ENCODE results near the gene BNC2. TPM values are rescaled to one million over a fixed set of nuclear protein-coding genes. Genes with fewer than 3 reads are reported as not detected.

Gene BNC2
- total RNA-seq, 4 donors from 2014 or later: 90.2 to 130 (median 100.0) TPM

DNA sequence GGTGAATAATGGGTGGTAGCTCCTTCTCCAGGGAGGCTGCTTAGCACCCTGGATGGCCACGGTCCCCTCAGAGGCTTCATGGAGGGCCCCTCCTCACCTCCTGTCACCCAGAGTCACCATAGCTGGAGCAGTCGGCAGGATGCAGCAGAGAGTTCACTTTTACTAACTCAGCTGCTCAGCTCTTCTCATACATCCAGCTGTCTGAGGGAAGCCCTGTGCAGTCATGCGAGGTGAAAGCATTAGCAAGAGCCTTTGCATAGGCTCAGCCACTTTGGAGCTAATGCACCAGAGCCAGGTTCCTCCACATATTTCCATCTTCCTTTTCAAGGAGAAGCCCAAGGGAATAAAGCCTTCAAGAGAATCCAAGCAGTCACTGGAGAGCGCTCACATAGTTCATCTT, 499.2 kb downstream of the BNC2 start:
- Histone ChIP-seq H3K27me3 (no peaks in the 10 kb centered on the region), H3K4me1 (no peaks in the 10 kb centered on the region), H3K27ac (no peak overlapping the region), H3K4me3 (no peak overlapping the region), H3K9me3 (no peaks in the 10 kb centered on the region), H3K36me3 (no peaks in the 10 kb centered on the region)
- TF ChIP-seq POLR2AphosphoS5 (IDR thresholded peaks at IDR 0.05): no peak
- WGBS, 2 donors (ENCODE audit: low coverage in 1 of 2): 67% methylated on average over 1 of the region's 4 CpGs; no CpG with 5 or more reads in 1 of the 2 donors
- no peak for ATAC-seq

DNA sequence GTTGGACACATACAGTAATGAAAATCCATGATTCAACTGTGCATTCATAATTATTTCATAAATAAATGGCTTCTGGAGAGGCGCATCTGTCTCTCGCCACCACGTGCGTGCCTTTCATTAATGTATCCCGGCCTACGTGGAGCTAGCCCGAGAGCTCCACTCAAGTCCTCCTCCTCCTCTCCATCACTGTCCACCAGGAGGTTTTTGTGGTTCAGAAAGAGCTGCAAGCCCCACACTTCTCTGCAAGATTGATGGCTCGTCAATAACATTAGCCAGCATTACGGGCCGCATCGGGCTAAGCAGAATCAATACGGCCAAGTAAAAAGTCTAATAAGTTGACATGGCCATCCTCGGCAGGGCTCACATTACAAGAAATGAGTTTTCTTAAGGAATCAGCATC, 499.8 kb downstream of the BNC2 start:
- no peak overlapping the region for H3K4me3 ChIP-seq
- no peak overlapping the region for H3K27ac ChIP-seq
- H3K4me1 ChIP-seq: no peaks in the 10 kb centered on the region
- TF ChIP-seq EP300 (IDR thresholded peaks at IDR 0.05) (no peak), POLR2A (IDR thresholded peaks at IDR 0.05) (no peak), POLR2AphosphoS5 (IDR thresholded peaks at IDR 0.05) (no peak)
- TF ChIP-seq, protein P1, sequence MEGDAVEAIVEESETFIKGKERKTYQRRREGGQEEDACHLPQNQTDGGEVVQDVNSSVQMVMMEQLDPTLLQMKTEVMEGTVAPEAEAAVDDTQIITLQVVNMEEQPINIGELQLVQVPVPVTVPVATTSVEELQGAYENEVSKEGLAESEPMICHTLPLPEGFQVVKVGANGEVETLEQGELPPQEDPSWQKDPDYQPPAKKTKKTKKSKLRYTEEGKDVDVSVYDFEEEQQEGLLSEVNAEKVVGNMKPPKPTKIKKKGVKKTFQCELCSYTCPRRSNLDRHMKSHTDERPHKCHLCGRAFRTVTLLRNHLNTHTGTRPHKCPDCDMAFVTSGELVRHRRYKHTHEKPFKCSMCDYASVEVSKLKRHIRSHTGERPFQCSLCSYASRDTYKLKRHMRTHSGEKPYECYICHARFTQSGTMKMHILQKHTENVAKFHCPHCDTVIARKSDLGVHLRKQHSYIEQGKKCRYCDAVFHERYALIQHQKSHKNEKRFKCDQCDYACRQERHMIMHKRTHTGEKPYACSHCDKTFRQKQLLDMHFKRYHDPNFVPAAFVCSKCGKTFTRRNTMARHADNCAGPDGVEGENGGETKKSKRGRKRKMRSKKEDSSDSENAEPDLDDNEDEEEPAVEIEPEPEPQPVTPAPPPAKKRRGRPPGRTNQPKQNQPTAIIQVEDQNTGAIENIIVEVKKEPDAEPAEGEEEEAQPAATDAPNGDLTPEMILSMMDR (IDR thresholded peaks at IDR 0.05): no peak
- 95 to 96% methylated on average over 11 to 12 of the region's 13 CpGs for WGBS, 2 donors (ENCODE audit: low coverage in 1 of 2)
- H3K27me3 ChIP-seq: no peaks in the 10 kb centered on the region
- H3K36me3 ChIP-seq: no peaks in the 10 kb centered on the region
- no peak for ATAC-seq
- no peaks in the 10 kb centered on the region for H3K9me3 ChIP-seq

DNA sequence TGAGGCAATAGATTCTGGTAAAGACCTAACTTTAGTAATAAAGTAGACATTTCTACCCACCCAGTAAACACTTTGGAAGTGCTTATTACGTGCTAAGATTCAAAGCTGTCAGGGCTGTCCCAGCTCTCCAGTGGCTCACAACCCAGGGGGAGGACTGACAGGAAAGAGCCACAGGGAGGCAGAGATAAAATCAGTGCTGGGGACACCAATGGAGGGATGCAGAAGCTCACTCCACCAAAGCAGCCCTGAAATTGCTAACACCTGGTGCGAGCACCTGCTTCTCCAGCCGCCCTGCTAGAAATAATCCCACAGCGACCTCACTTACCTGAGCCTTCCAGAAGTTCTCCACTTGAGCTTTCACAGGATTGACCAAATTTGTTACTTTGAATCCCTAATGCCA, 501.0 kb downstream of the BNC2 start:
- TF ChIP-seq POLR2AphosphoS5 (IDR thresholded peaks at IDR 0.05) (no peak), EP300 (IDR thresholded peaks at IDR 0.05) (no peak), POLR2A (IDR thresholded peaks at IDR 0.05) (no peak)
- TF ChIP-seq, protein P1 (IDR thresholded peaks at IDR 0.05): no peak
- Histone ChIP-seq H3K9me3 (no peaks in the 10 kb centered on the region), H3K27me3 (no peaks in the 10 kb centered on the region), H3K4me3 (no peak overlapping the region), H3K27ac (no peak overlapping the region), H3K4me1 (no peaks in the 10 kb centered on the region), H3K36me3 (no peaks in the 10 kb centered on the region)
- ATAC-seq: no peak
- 91 to 95% methylated on average over 1 to 4 of the region's 4 CpGs for WGBS, 2 donors (ENCODE audit: low coverage in 1 of 2)

DNA sequence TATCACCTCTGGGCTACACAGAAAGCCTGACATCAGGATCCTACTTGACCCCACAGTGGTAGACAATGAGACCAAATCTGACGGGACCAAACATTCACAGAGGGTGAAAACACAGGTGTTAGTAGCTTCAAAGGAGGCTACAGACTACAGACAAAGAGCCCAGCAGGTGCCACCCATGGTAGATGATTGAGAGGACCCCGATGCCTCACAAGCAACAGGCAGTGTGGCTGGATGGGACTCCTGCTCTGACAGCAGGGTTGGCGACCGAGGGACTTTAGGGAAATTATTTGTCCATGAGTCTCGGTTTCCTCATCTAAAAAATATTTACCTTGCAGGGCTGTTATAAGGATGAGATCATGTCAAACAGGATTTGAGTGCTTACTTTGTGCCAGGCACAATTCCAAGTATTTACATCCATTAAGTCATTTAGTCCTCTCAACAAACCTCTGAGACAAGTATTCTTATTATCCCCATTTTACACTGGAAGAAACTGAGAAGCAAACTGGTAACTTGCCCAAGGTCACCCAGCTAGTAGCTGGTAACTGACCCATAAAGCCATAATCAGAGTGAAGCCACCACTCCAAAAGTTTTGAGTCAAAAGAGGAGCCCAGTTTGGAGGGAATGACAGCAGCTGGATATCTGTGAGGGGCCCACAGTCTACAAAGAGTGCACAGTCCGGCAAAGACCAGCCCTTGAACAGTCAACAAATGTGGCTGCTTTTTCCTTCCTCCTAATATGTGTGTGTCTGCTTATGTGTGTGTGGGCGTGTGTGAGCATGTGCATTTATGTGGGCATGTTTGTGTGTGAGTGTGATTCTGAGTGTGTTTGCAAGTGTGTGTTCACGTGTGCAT, 502.0 kb downstream of the BNC2 start:
- no peak overlapping the region for H3K4me3 ChIP-seq
- H3K27ac ChIP-seq: no peak overlapping the region
- H3K36me3 ChIP-seq: no peaks in the 10 kb centered on the region
- H3K27me3 ChIP-seq: no peaks in the 10 kb centered on the region
- no peak for ATAC-seq
- no peaks in the 10 kb centered on the region for H3K4me1 ChIP-seq
- 56 to 73% methylated on average over 7 of the region's 8 CpGs for WGBS, 2 donors (ENCODE audit: low coverage in 1 of 2)
- no peaks in the 10 kb centered on the region for H3K9me3 ChIP-seq
- TF ChIP-seq POLR2A (IDR thresholded peaks at IDR 0.05) (no peak), EP300 (IDR thresholded peaks at IDR 0.05) (no peak), POLR2AphosphoS5 (IDR thresholded peaks at IDR 0.05) (no peak)
- TF ChIP-seq, protein P1 (IDR thresholded peaks at IDR 0.05): no peak

DNA sequence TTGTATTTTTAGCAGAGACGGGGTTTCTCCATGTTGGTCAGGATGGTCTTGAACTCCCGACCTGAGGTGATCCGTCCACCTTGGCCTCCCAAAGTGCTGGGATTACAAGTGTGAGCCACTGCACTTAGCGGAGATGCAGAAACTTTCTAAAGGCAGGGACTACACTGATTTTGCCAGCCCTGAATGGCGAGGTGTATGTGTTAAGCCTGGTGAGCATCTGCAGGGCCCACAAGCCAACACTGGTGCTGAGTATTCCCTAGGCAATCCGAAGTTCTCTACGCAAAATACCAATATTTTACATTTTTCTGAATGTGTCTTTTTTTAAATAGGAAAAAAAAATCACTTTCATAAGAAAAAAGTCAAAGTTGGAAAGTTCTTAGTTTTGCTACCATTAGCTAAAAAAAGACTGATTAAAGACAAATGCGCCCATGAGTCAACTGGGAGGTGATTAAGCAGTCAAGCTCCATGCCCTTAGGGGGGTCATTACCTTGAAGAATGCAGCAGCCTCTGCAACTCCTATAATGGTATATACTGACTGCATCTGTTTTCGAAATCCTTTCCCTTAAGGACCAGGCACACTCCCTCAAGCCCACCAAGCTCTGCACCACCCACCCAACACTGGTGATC, 502.8 kb downstream of the BNC2 start:
- no peaks in the 10 kb centered on the region for H3K4me1 ChIP-seq
- no peak for ATAC-seq
- no peaks in the 10 kb centered on the region for H3K27me3 ChIP-seq
- H3K9me3 ChIP-seq: no peaks in the 10 kb centered on the region
- no peak overlapping the region for H3K4me3 ChIP-seq
- no peak overlapping the region for H3K27ac ChIP-seq
- TF ChIP-seq EP300 (IDR thresholded peaks at IDR 0.05) (no peak), POLR2AphosphoS5 (IDR thresholded peaks at IDR 0.05) (no peak), POLR2A (IDR thresholded peaks at IDR 0.05) (no peak)
- TF ChIP-seq, protein P1 (IDR thresholded peaks at IDR 0.05): no peak
- H3K36me3 ChIP-seq: no peaks in the 10 kb centered on the region
- WGBS, 2 donors (ENCODE audit: low coverage in 1 of 2): 89 to 92% methylated on average over 3 to 7 of the region's 9 CpGs
